ENCODE data around the gene BBS2.

GRCh38 chr16:56515665-56516064, 4.2 kb downstream of the BBS2 start:
- TF ChIP-seq, protein P1, sequence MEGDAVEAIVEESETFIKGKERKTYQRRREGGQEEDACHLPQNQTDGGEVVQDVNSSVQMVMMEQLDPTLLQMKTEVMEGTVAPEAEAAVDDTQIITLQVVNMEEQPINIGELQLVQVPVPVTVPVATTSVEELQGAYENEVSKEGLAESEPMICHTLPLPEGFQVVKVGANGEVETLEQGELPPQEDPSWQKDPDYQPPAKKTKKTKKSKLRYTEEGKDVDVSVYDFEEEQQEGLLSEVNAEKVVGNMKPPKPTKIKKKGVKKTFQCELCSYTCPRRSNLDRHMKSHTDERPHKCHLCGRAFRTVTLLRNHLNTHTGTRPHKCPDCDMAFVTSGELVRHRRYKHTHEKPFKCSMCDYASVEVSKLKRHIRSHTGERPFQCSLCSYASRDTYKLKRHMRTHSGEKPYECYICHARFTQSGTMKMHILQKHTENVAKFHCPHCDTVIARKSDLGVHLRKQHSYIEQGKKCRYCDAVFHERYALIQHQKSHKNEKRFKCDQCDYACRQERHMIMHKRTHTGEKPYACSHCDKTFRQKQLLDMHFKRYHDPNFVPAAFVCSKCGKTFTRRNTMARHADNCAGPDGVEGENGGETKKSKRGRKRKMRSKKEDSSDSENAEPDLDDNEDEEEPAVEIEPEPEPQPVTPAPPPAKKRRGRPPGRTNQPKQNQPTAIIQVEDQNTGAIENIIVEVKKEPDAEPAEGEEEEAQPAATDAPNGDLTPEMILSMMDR (IDR thresholded peaks at IDR 0.05): no peak
- no peak for TF ChIP-seq ZFX (IDR thresholded peaks at IDR 0.05; ENCODE audit: borderline replicate concordance)
